Type B pancreatic cell (in vitro differentiated cells): Measurements from ENCODE around the gene CD93. TPM values are rescaled to one million over a fixed set of nuclear protein-coding genes. Genes with fewer than 3 reads are reported as not detected.

Source experiments
- DNase-seq: peaks from one replicate; pipeline ENCODE4 v3.0.0; 2021; ENCODE audit warnings: mixed read lengths; ENCODE audit not compliant: unreplicated experiment; ENCODE audit errors: extremely low spot score
- H3K27ac Mint-ChIP-seq: 2 replicates; pipeline ENCODE4 v1.8.0; 2021; ENCODE audit warnings: mild to moderate bottlenecking, mixed read lengths
- H3K27me3 Mint-ChIP-seq: 2 replicates; pipeline ENCODE4 v1.8.0; 2021; ENCODE audit warnings: mixed read lengths
- H3K36me3 Mint-ChIP-seq: 2 replicates; pipeline ENCODE4 v1.8.0; 2021; ENCODE audit warnings: mixed read lengths
- H3K4me1 Mint-ChIP-seq: one replicate; pipeline ENCODE4 v1.8.0; 2021; ENCODE audit warnings: mixed read lengths; ENCODE audit not compliant: unreplicated experiment
- H3K4me3 Mint-ChIP-seq: 2 replicates; pipeline ENCODE4 v1.8.0; 2021; ENCODE audit warnings: mild to moderate bottlenecking, mixed read lengths
- H3K9me3 Mint-ChIP-seq: 2 replicates; pipeline ENCODE4 v1.8.0; 2021; ENCODE audit warnings: mixed read lengths
- CTCF ChIP-seq: fragments of 200-600 bp; sonication (generic); conservative IDR thresholded peaks from 2 replicates; pipeline ENCODE4 v1.5.0; 2021; ENCODE audit warnings: antibody characterized with exemption, mild to moderate bottlenecking
- total RNA-seq: library from RNA; stranded (reverse); gene quantifications from 2 replicates; pipeline ENCODE4 v1.2.1, GENCODE V29; 2021; ENCODE audit warnings: low replicate concordance

Gene CD93
- total RNA-seq, 1 donor from 2014 or later, result 0.05 TPM

GRCh38 chr20:23122321-23122720, 36.2 kb upstream of the CD93 start:
- Mint-ChIP-seq H3K27ac (no peak overlapping the region), H3K9me3 (no peaks in the 10 kb centered on the region), H3K36me3 (no peaks in the 10 kb centered on the region), H3K4me1 (peaks cover 20% of the 10 kb centered on the region), H3K4me3 (no peak overlapping the region), H3K27me3 (peaks cover 14% of the 10 kb centered on the region)
- no peak for TF ChIP-seq CTCF
- no peak for DNase-seq

- H3K9me3 Mint-ChIP-seq, result no peaks in the 10 kb centered on the region
- H3K27ac Mint-ChIP-seq, result no peak overlapping the region
- DNase-seq, result no peak
- peaks cover 23% of the 10 kb centered on the region for H3K4me1 Mint-ChIP-seq
- H3K36me3 Mint-ChIP-seq, result no peaks in the 10 kb centered on the region
- no peak overlapping the region for H3K4me3 Mint-ChIP-seq
- H3K27me3 Mint-ChIP-seq, result peaks cover 14% of the 10 kb centered on the region
- no peak for TF ChIP-seq CTCF
Observed at GRCh38 chr20:23121751-23122320, 35.7 kb upstream of the CD93 start.

GRCh38 chr20:23120936-23121750, 35.0 kb upstream of the CD93 start:
- Mint-ChIP-seq H3K4me1 (peaks cover 23% of the 10 kb centered on the region), H3K36me3 (no peaks in the 10 kb centered on the region), H3K4me3 (no peak overlapping the region), H3K9me3 (no peaks in the 10 kb centered on the region), H3K27me3 (peaks cover 14% of the 10 kb centered on the region), H3K27ac (no peak overlapping the region)
- DNase-seq, result no peak
- no peak for TF ChIP-seq CTCF

GRCh38 chr20:23120261-23120660, 34.1 kb upstream of the CD93 start:
- Mint-ChIP-seq H3K36me3 (no peaks in the 10 kb centered on the region), H3K9me3 (no peaks in the 10 kb centered on the region), H3K4me1 (peaks cover 20% of the 10 kb centered on the region), H3K4me3 (no peak overlapping the region), H3K27ac (no peak overlapping the region), H3K27me3 (peaks cover 14% of the 10 kb centered on the region)
- TF ChIP-seq CTCF, result no peak
- no peak for DNase-seq

GRCh38 chr20:23119456-23120216, 33.5 kb upstream of the CD93 start:
- H3K9me3 Mint-ChIP-seq, result no peaks in the 10 kb centered on the region
- H3K27me3 Mint-ChIP-seq, result peaks cover 14% of the 10 kb centered on the region

More at GRCh38 chr20:23119456-23120216, 33.5 kb upstream of the CD93 start:
- TF ChIP-seq CTCF, result no peak
- no peak for DNase-seq
- Mint-ChIP-seq H3K36me3 (no peaks in the 10 kb centered on the region), H3K4me3 (no peak overlapping the region), H3K27ac (no peak overlapping the region), H3K4me1 (peaks cover 15% of the 10 kb centered on the region)
